Measurements from ENCODE around the gene TUBA4A.

DNA sequence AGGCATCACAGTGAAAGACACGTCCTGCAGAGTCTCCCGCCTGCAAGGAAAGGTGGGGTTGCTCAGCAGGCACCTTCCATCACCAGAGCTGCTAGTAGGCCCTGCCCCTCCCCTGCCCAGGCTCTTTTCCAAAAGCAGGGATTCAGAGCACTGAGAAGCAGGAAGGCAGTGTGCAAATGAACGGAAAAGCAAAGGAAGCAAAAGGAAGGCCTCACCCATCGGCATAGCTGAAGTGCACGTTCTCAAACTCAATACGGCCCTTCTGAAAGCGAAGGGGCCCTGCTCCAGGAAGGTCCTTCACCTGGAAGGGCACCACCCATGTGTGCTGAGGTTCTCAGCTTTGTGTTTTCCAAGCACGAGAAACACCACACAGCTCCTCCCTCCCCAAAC is 40.7 kb downstream of the TUBA4A start:
- TF ChIP-seq, protein P1, sequence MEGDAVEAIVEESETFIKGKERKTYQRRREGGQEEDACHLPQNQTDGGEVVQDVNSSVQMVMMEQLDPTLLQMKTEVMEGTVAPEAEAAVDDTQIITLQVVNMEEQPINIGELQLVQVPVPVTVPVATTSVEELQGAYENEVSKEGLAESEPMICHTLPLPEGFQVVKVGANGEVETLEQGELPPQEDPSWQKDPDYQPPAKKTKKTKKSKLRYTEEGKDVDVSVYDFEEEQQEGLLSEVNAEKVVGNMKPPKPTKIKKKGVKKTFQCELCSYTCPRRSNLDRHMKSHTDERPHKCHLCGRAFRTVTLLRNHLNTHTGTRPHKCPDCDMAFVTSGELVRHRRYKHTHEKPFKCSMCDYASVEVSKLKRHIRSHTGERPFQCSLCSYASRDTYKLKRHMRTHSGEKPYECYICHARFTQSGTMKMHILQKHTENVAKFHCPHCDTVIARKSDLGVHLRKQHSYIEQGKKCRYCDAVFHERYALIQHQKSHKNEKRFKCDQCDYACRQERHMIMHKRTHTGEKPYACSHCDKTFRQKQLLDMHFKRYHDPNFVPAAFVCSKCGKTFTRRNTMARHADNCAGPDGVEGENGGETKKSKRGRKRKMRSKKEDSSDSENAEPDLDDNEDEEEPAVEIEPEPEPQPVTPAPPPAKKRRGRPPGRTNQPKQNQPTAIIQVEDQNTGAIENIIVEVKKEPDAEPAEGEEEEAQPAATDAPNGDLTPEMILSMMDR (IDR thresholded peaks at IDR 0.05): no peak
- TF ChIP-seq POLR2A (IDR thresholded peaks at IDR 0.05): no peak
- TF ChIP-seq POLR2AphosphoS5 (IDR thresholded peaks at IDR 0.05): no peak

All from stomach (tissue), 4 donors.